ENCODE data around the gene GZMA.

GRCh38 chr5:55101556-55102276 lies 730 bp upstream of the GZMA start:
- TF ChIP-seq EZH2 (IDR thresholded peaks at IDR 0.05; ENCODE audit: insufficient read depth, poor library complexity, severe bottlenecking): no peak
- no peak for TF ChIP-seq EZH2phosphoT487 (IDR thresholded peaks at IDR 0.05; ENCODE audit: insufficient read depth, low read depth)

All from GM23248 (cell line).